Peyer's patch (tissue), 4 donors: ENCODE measurements around the gene PACRG.

Experiments
- CTCF ChIP-seq, 6 experiments: fragments of 450-650 bp in 4 of 6; fragments of 200-600 bp in 2 of 6; sonication (generic) in 1 of 6; IDR thresholded peaks; one replicate each; pipeline ENCODE4 v1.5.1; 2017 to 2019; ENCODE audit warnings: antibody characterized with exemption in 6 of 6, mild to moderate bottlenecking in 3 of 6, moderate library complexity in 1 of 6
- POLR2A ChIP-seq, 2 donors: fragments of 450-650 bp; IDR thresholded peaks; one replicate each; pipeline ENCODE4 v1.5.1; 2017; ENCODE audit warnings: antibody characterized with exemption in 2 of 2, mild to moderate bottlenecking in 2 of 2, moderate library complexity in 2 of 2

GRCh38 chr6:163261361-163261760 lies 533.6 kb downstream of the PACRG start:
- TF ChIP-seq POLR2A (IDR thresholded peaks at IDR 0.05), result no peak
- TF ChIP-seq CTCF (IDR thresholded peaks at IDR 0.05), result no peak
